ENCODE data around the gene CUEDC1.

GRCh38 chr17:57881143-57881542, 74.1 kb downstream of the CUEDC1 start:
- no peak for TF ChIP-seq CTCF (IDR thresholded peaks at IDR 0.05)
- TF ChIP-seq EZH2 (IDR thresholded peaks at IDR 0.05; ENCODE audit: borderline replicate concordance, insufficient read depth, low read depth, low read length, poor library complexity, severe bottlenecking), result no peak

Measured in B cell (primary cell).